Measurements from ENCODE around the gene ELOVL1.
A peak's percentile ranks its signal among the peaks of the same experiment; 100 is the strongest.

ELOVL1 gene

DNA sequence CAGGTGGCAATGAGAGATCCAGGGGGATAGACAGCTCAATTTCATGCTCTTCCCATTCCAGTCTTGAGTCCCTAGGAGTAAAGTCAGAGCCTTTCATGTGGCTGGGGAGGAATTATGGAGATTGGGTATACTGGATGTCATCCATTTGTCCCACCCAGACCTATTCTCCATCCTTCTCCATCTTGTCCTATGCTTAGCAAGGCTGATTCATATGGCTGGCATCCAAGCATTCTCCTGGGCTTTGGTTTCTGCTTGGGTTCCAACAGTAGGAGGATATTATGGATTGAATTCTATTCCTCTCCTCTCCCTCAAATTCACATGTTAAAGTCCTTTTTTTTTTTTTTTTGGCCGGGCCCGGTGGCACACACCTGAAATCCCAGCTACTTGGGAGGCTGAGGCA is 12.9 kb downstream of the ELOVL1 start:
- Mint-ChIP-seq H3K4me3 (no peak overlapping the region), H3K36me3 (ENCODE audit: low read depth) (peaks cover 20% of the 10 kb centered on the region), H3K9me3 (no peaks in the 10 kb centered on the region), H3K4me1 (ENCODE audit: low read depth) (peaks cover 14% of the 10 kb centered on the region), H3K27ac (no peak overlapping the region), H3K27me3 (no peaks in the 10 kb centered on the region)
- DNase-seq, result no peak

DNA sequence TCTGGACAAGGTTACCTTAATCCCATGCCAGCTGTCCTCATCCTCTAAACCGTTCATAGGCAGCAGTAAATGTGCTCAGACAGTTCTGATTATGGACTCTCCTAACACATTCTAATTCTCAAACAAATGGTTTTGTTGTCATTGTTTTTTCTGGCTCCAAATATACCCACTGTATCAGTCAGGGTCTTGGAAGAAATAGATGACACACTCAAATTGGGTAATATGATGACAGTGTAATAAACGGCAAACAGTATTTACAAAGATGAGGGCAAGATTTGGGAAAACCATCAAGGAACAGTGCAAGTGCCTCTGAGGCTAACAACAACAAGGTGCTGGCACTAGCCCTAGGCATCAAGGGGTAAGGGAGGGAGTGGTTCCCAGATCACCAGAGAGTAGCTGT is 13.3 kb downstream of the ELOVL1 start:
- no peaks in the 10 kb centered on the region for H3K27me3 Mint-ChIP-seq
- H3K27ac Mint-ChIP-seq, result no peak overlapping the region
- H3K9me3 Mint-ChIP-seq, result no peaks in the 10 kb centered on the region
- peaks cover 14% of the 10 kb centered on the region for H3K4me1 Mint-ChIP-seq (ENCODE audit: low read depth)
- peaks cover 15% of the 10 kb centered on the region for H3K36me3 Mint-ChIP-seq (ENCODE audit: low read depth)
- H3K4me3 Mint-ChIP-seq, result no peak overlapping the region
- DNase-seq, result no peak

DNA sequence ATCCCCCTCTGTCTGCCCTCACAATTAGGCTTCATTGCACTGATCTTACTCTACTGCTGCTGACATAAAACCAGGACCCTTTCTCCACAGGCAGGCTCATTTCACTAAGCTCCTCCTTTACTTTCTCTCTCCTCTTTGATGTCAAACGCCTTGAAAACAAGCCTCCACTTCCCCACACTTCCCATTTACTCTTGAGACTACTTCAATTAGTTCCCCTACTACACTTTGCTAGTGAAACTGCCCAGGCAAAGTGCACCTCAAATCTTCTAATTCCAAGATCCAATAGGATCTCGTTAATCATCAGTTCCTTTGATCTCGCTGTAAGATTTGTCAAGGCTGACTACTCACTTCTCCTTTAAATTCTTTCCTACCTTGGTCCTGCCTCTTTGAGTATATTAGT is 14.9 kb downstream of the ELOVL1 start:
- no peak overlapping the region for H3K27ac Mint-ChIP-seq
- no peaks in the 10 kb centered on the region for H3K27me3 Mint-ChIP-seq
- no peak for DNase-seq
- no peak overlapping the region for H3K4me3 Mint-ChIP-seq
- H3K36me3 Mint-ChIP-seq (ENCODE audit: low read depth), result peaks cover 2% of the 10 kb centered on the region
- H3K9me3 Mint-ChIP-seq, result no peaks in the 10 kb centered on the region
- H3K4me1 Mint-ChIP-seq (ENCODE audit: low read depth), result peaks cover 12% of the 10 kb centered on the region

DNA sequence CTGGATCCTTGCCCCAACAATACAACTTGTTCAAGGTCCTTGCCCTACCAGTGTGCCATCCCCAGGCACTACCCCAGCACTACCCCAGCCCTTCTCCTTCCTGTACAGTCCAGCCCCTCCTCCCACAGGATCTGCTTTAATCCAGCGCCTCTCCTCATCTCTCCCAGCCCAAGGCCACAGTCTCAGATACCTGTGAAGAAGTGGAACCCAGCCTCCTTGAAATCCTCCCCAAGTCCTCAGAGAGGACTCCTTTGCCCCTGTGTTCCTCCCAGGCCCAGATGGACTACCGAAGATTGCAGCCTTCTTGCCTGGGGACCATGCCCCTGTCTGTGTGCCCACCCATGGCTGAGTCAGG is 15.5 kb downstream of the ELOVL1 start:
- Mint-ChIP-seq H3K27me3 (no peaks in the 10 kb centered on the region), H3K27ac (no peak overlapping the region), H3K36me3 (ENCODE audit: low read depth) (no peaks in the 10 kb centered on the region), H3K4me3 (no peak overlapping the region), H3K4me1 (ENCODE audit: low read depth) (peaks cover 10% of the 10 kb centered on the region), H3K9me3 (no peaks in the 10 kb centered on the region)
- no peak for DNase-seq

- Mint-ChIP-seq H3K4me3 (no peak overlapping the region), H3K27ac (no peak overlapping the region), H3K9me3 (no peaks in the 10 kb centered on the region), H3K36me3 (ENCODE audit: low read depth) (no peaks in the 10 kb centered on the region), H3K4me1 (ENCODE audit: low read depth) (peaks cover 10% of the 10 kb centered on the region), H3K27me3 (no peaks in the 10 kb centered on the region)
- DNase-seq, result no peak
These were observed 16.1 kb downstream of the ELOVL1 start for GRCh38 chr1:43351421-43352350.

GRCh38 chr1:43350976-43351375 is 16.8 kb downstream of the ELOVL1 start:
- peaks cover 10% of the 10 kb centered on the region for H3K4me1 Mint-ChIP-seq (ENCODE audit: low read depth)
- H3K9me3 Mint-ChIP-seq, result no peaks in the 10 kb centered on the region
- no peak overlapping the region for H3K4me3 Mint-ChIP-seq
- no peak for DNase-seq
- H3K36me3 Mint-ChIP-seq (ENCODE audit: low read depth), result no peaks in the 10 kb centered on the region
- H3K27ac Mint-ChIP-seq, result no peak overlapping the region
- H3K27me3 Mint-ChIP-seq, result no peaks in the 10 kb centered on the region

- peak overlapping the region; percentile 71 for H3K4me3 Mint-ChIP-seq
- peak overlapping the region; percentile 87 for H3K27ac Mint-ChIP-seq
- DNase-seq, result no peak
- H3K36me3 Mint-ChIP-seq (ENCODE audit: low read depth), result no peaks in the 10 kb centered on the region
- H3K27me3 Mint-ChIP-seq, result no peaks in the 10 kb centered on the region
- H3K9me3 Mint-ChIP-seq, result no peaks in the 10 kb centered on the region
- peaks cover 11% of the 10 kb centered on the region for H3K4me1 Mint-ChIP-seq (ENCODE audit: low read depth)
These were observed 18.1 kb downstream of the ELOVL1 start for GRCh38 chr1:43349594-43350306.

GRCh38 chr1:43348809-43349593 is 18.8 kb downstream of the ELOVL1 start:
- peak overlapping the region; percentile 71 for H3K4me3 Mint-ChIP-seq
- no peaks in the 10 kb centered on the region for H3K9me3 Mint-ChIP-seq
- peaks cover 11% of the 10 kb centered on the region for H3K4me1 Mint-ChIP-seq (ENCODE audit: low read depth)
- no peaks in the 10 kb centered on the region for H3K27me3 Mint-ChIP-seq
- peak overlapping the region; percentile 87 for H3K27ac Mint-ChIP-seq
- DNase-seq, result peak; percentile 79
- H3K36me3 Mint-ChIP-seq (ENCODE audit: low read depth), result no peaks in the 10 kb centered on the region

- Mint-ChIP-seq H3K4me3 (peak overlapping the region; percentile 30), H3K36me3 (ENCODE audit: low read depth) (no peaks in the 10 kb centered on the region), H3K27ac (no peak overlapping the region), H3K27me3 (no peaks in the 10 kb centered on the region), H3K9me3 (no peaks in the 10 kb centered on the region), H3K4me1 (ENCODE audit: low read depth) (peaks cover 11% of the 10 kb centered on the region)
- DNase-seq, result no peak
These were observed 19.4 kb downstream of the ELOVL1 start for GRCh38 chr1:43348343-43348808.

DNA sequence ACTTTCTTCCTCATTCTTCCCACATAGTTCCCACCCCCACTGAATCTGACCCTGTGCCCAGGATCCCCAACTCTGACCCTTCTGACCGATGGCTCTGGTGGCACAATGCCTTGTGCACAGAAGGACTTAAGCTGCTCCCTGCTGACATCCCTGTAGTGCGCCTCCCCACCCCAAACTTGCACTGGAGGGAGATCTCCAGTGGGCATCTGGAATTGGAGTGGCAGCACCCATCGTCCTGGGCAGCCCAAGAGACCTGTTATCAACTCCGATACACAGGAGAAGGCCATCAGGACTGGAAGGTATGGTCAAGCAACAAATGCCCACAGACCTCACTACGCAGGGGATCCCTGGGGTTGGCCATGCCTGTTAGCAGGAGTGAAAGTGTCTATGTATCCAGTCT is 21.2 kb downstream of the ELOVL1 start:
- DNase-seq, result no peak
- Mint-ChIP-seq H3K4me3 (no peak overlapping the region), H3K9me3 (no peaks in the 10 kb centered on the region), H3K36me3 (ENCODE audit: low read depth) (no peaks in the 10 kb centered on the region), H3K4me1 (ENCODE audit: low read depth) (peaks cover 11% of the 10 kb centered on the region), H3K27me3 (no peaks in the 10 kb centered on the region), H3K27ac (no peak overlapping the region)

GRCh38 chr1:43345120-43345519 is 22.7 kb downstream of the ELOVL1 start:
- no peak for DNase-seq
- no peaks in the 10 kb centered on the region for H3K9me3 Mint-ChIP-seq
- H3K4me3 Mint-ChIP-seq, result no peak overlapping the region
- peaks cover 11% of the 10 kb centered on the region for H3K4me1 Mint-ChIP-seq (ENCODE audit: low read depth)
- no peak overlapping the region for H3K27ac Mint-ChIP-seq
- no peaks in the 10 kb centered on the region for H3K36me3 Mint-ChIP-seq (ENCODE audit: low read depth)
- no peaks in the 10 kb centered on the region for H3K27me3 Mint-ChIP-seq

DNA sequence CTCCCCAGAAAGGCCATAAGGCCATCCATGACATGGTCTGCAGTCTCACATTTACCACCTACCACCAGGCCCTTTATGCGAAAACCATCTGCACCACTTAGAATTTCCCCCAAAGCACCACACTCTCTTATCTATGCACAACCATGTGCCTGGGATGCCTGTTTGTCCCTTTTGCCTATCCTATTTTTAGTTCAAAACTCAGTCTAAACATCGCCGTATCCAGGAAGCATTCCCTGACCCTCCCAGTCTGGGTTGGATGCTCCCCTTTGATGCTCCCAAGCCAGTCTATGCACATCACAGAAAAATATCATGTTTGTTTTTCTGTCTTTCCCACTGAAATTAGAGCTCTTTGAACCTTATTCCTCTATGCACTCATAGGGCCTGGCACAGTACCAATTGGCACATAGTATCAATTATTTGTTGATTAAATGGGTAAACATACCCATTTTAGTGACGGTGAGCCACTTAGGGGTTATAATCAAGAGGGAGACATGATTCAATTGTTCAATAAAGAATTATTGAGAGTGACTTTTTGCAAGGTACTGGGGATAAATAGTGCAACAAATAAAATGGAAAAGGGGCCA is 23.5 kb downstream of the ELOVL1 start:
- peaks cover 5% of the 10 kb centered on the region for H3K4me1 Mint-ChIP-seq (ENCODE audit: low read depth)
- no peaks in the 10 kb centered on the region for H3K27me3 Mint-ChIP-seq
- DNase-seq, result no peak
- no peaks in the 10 kb centered on the region for H3K9me3 Mint-ChIP-seq
- H3K36me3 Mint-ChIP-seq (ENCODE audit: low read depth), result no peaks in the 10 kb centered on the region
- no peak overlapping the region for H3K27ac Mint-ChIP-seq
- no peak overlapping the region for H3K4me3 Mint-ChIP-seq

DNA sequence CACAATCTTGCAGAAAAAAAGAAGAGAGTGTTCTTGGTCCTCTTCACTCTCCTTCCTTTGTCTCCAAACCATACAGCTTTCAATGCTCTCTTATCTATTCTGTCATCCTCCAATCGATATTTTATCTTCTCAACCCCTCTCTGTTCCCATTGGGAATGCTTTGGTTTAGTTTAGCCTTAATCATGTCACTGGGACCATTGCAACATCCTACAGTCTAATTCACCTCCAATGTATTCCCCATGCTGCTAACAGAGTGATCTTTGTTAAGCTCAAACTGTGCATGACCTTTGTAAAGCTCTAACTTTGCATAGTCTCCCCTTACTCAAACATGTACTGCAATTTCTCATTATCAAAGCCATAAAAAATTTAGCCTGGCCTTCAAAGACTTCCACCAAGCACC is 27.3 kb downstream of the ELOVL1 start:
- DNase-seq, result no peak
- no peaks in the 10 kb centered on the region for H3K27me3 Mint-ChIP-seq
- H3K4me1 Mint-ChIP-seq (ENCODE audit: low read depth), result peaks cover 2% of the 10 kb centered on the region
- H3K4me3 Mint-ChIP-seq, result no peak overlapping the region
- H3K27ac Mint-ChIP-seq, result no peak overlapping the region
- no peaks in the 10 kb centered on the region for H3K36me3 Mint-ChIP-seq (ENCODE audit: low read depth)
- H3K9me3 Mint-ChIP-seq, result no peaks in the 10 kb centered on the region

DNA sequence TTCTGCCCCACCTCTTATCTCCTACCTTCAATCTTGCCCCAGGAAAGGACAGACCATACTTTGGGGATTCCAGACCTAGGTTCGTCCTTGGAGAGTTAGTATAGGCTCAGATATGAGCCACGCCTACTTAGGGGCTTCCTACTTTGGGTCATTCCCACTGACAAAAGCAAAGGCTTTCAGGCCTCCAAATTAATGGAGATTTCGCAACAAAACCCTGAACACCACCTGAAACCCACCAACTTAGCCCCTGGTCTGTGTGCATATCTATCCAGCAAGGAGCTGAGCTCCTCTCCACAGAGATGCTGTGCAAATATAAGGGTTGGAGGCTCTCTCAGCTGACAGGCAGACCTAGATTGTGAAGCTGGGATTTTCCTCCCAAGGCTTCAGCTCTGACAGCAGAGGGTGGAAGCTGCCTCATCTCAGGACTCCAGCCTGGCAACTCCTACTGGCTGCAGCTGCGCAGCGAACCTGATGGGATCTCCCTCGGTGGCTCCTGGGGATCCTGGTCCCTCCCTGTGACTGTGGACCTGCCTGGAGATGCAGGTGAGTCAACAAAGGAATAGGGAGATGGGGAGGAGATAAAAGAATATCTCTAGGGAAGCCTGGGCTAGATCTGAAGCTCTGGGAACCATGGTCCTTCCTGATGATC is 28.1 kb downstream of the ELOVL1 start:
- no peak for DNase-seq
- Mint-ChIP-seq H3K4me1 (ENCODE audit: low read depth) (no peaks in the 10 kb centered on the region), H3K36me3 (ENCODE audit: low read depth) (no peaks in the 10 kb centered on the region), H3K4me3 (no peak overlapping the region), H3K9me3 (no peaks in the 10 kb centered on the region), H3K27ac (no peak overlapping the region), H3K27me3 (no peaks in the 10 kb centered on the region)

Measured in activated T-cell treated with anti-CD3 and anti-CD28 coated beads, Interleukin-2, amount 50 U/mL, for 24 hours (primary cell).